Neural progenitor cell (in vitro differentiated cells): Measurements from ENCODE around the gene IST1. TPM values are rescaled to one million over a fixed set of nuclear protein-coding genes. Genes with fewer than 3 reads are reported as not detected.

Experiments used
- DNase-seq: peaks from one replicate; pipeline ENCODE4 v3.0.0-alpha.2; 2016; ENCODE audit warnings: low spot score
- H2AFZ ChIP-seq: fragments of 200-600 bp; sonication (generic); replicated peaks from 2 replicates; pipeline ENCODE4 v1.6.1; 2016; ENCODE audit warnings: antibody characterized with exemption
- H3F3A ChIP-seq: fragments of 200-600 bp; sonication (generic); 2 replicates; pipeline ENCODE4 v1.6.1; 2016; ENCODE audit warnings: antibody characterized with exemption, low read depth
- H3K27ac ChIP-seq: fragments of 200-600 bp; sonication (generic); 2 replicates; pipeline ENCODE4 v1.5.1; 2016; ENCODE audit warnings: mild to moderate bottlenecking
- H3K27me3 ChIP-seq: fragments of 200-600 bp; sonication (generic); 2 replicates; pipeline ENCODE4 v1.6.1; 2016; ENCODE audit warnings: mild to moderate bottlenecking, moderate library complexity
- H3K36me3 ChIP-seq: fragments of 200-600 bp; sonication (generic); 2 replicates; pipeline ENCODE4 v1.5.1; 2016
- H3K4me1 ChIP-seq: fragments of 200-600 bp; sonication (generic); 2 replicates; pipeline ENCODE4 v1.6.1; 2016; ENCODE audit warnings: mixed run types
- H3K4me2 ChIP-seq: fragments of 200-600 bp; sonication (generic); 2 replicates; pipeline ENCODE4 v1.6.1; 2016
- H3K4me3 ChIP-seq: fragments of 200-600 bp; sonication (generic); 2 replicates; pipeline ENCODE4 v1.5.1; 2016
- H3K79me2 ChIP-seq: fragments of 200-600 bp; sonication (generic); 2 replicates; pipeline ENCODE4 v1.6.1; 2016; ENCODE audit warnings: low read depth
- H3K9ac ChIP-seq: fragments of 200-600 bp; sonication (generic); 2 replicates; pipeline ENCODE4 v1.6.1; 2016
- H3K9me3 ChIP-seq: fragments of 200-600 bp; sonication (generic); 2 replicates; pipeline ENCODE4 v1.5.1; 2016; ENCODE audit warnings: low read depth
- H4K20me1 ChIP-seq: fragments of 200-600 bp; sonication (generic); 2 replicates; pipeline ENCODE4 v1.6.1; 2016; ENCODE audit warnings: low read depth
- H3K27ac Mint-ChIP-seq: 3 replicates; pipeline ENCODE4 v1.8.0; 2021; ENCODE audit warnings: mixed read lengths
- H3K27me3 Mint-ChIP-seq: 2 replicates; pipeline ENCODE4 v1.8.0; 2022; ENCODE audit warnings: low read depth, mild to moderate bottlenecking, inconsistent platforms, moderate library complexity, mixed read lengths; ENCODE audit not compliant: insufficient read depth
- H3K36me3 Mint-ChIP-seq: 3 replicates; pipeline ENCODE4 v1.8.0; 2021; ENCODE audit warnings: mixed read lengths
- H3K4me1 Mint-ChIP-seq: 3 replicates; pipeline ENCODE4 v1.8.0; 2021; ENCODE audit warnings: mixed read lengths
- H3K4me3 Mint-ChIP-seq: 3 replicates; pipeline ENCODE4 v1.8.0; 2021; ENCODE audit warnings: mild to moderate bottlenecking, moderate library complexity, mixed read lengths
- H3K9me3 Mint-ChIP-seq: 3 replicates; pipeline ENCODE4 v1.8.0; 2020; ENCODE audit warnings: mixed read lengths
- CTCF ChIP-seq: fragments of 200-600 bp; sonication (generic); IDR thresholded peaks from 2 replicates; pipeline ENCODE4 v1.5.1; 2017; ENCODE audit warnings: antibody characterized with exemption, mild to moderate bottlenecking
- EZH2 ChIP-seq: fragments of 200-600 bp; sonication (generic); IDR thresholded peaks from 2 replicates; pipeline ENCODE4 v1.6.1; 2017; ENCODE audit warnings: antibody characterized with exemption, mild to moderate bottlenecking, moderate library complexity
- EZH2phosphoT487 ChIP-seq: fragments of 200-600 bp; sonication (generic); IDR thresholded peaks from 2 replicates; pipeline ENCODE4 v1.6.1; 2017; ENCODE audit warnings: antibody characterized with exemption
- total RNA-seq: library from RNA; depleted of rRNA; stranded (reverse); fragments of >200 nt; gene quantifications from 2 replicates; pipeline ENCODE4 v1.2.3, GENCODE V29; 2015; ENCODE audit warnings: low replicate concordance

IST1 gene
- total RNA-seq, 1 donor from 2014 or later = 400 TPM

- DNase-seq = no peak
- no peaks in the 10 kb centered on the region for H3K4me1 ChIP-seq
- no peak for TF ChIP-seq EZH2
- no peak for TF ChIP-seq CTCF
- TF ChIP-seq EZH2phosphoT487 = no peak
- Mint-ChIP-seq H3K27ac (no peak overlapping the region), H3K4me1 (no peaks in the 10 kb centered on the region), H3K4me3 (no peak overlapping the region), H3K27me3 (peaks cover 2% of the 10 kb centered on the region), H3K36me3 (no peaks in the 10 kb centered on the region), H3K9me3 (no peaks in the 10 kb centered on the region)
- no peaks in the 10 kb centered on the region for H3K79me2 ChIP-seq
- no peak overlapping the region for H3K9ac ChIP-seq
- H3K4me2 ChIP-seq = no peak overlapping the region
- no peak overlapping the region for H3K27ac ChIP-seq
- no peak overlapping the region for H2AFZ ChIP-seq
- no peaks in the 10 kb centered on the region for H3K36me3 ChIP-seq
- no peaks in the 10 kb centered on the region for H3K27me3 ChIP-seq
- no peaks in the 10 kb centered on the region for H3K9me3 ChIP-seq
- no peak overlapping the region for H3K4me3 ChIP-seq
- no peaks in the 10 kb centered on the region for H4K20me1 ChIP-seq
- H3F3A ChIP-seq = no peaks in the 10 kb centered on the region
Measured at GRCh38 chr16:71965223-71965622, 69.9 kb downstream of the IST1 start.

- Histone ChIP-seq H3K4me3 (no peak overlapping the region), H3K9me3 (no peaks in the 10 kb centered on the region), H3K36me3 (no peaks in the 10 kb centered on the region), H3K4me1 (no peaks in the 10 kb centered on the region), H3F3A (no peaks in the 10 kb centered on the region), H3K79me2 (no peaks in the 10 kb centered on the region), H3K27me3 (no peaks in the 10 kb centered on the region), H3K4me2 (no peak overlapping the region), H3K9ac (no peak overlapping the region), H2AFZ (no peak overlapping the region), H4K20me1 (no peaks in the 10 kb centered on the region), H3K27ac (no peak overlapping the region)
- no peaks in the 10 kb centered on the region for H3K36me3 Mint-ChIP-seq
- H3K27me3 Mint-ChIP-seq = peaks cover 2% of the 10 kb centered on the region
- no peaks in the 10 kb centered on the region for H3K4me1 Mint-ChIP-seq
- no peaks in the 10 kb centered on the region for H3K9me3 Mint-ChIP-seq
- no peak overlapping the region for H3K4me3 Mint-ChIP-seq
- peak overlapping the region; percentile 54 for H3K27ac Mint-ChIP-seq
- no peak for DNase-seq
- no peak for TF ChIP-seq EZH2
- TF ChIP-seq CTCF = no peak
- TF ChIP-seq EZH2phosphoT487 = no peak
Measured at GRCh38 chr16:71966932-71967331, 71.6 kb downstream of the IST1 start.

GRCh38 chr16:71969353-71969752 is 74.0 kb downstream of the IST1 start:
- no peaks in the 10 kb centered on the region for H4K20me1 ChIP-seq
- TF ChIP-seq CTCF = no peak
- TF ChIP-seq EZH2 = no peak
- no peak for TF ChIP-seq EZH2phosphoT487
- no peaks in the 10 kb centered on the region for H3F3A ChIP-seq
- H3K36me3 ChIP-seq = no peaks in the 10 kb centered on the region
- H3K27me3 ChIP-seq = no peaks in the 10 kb centered on the region
- Mint-ChIP-seq H3K27me3 (peaks cover 2% of the 10 kb centered on the region), H3K4me1 (no peaks in the 10 kb centered on the region), H3K4me3 (no peak overlapping the region), H3K36me3 (no peaks in the 10 kb centered on the region), H3K27ac (no peak overlapping the region), H3K9me3 (no peaks in the 10 kb centered on the region)
- no peaks in the 10 kb centered on the region for H3K9me3 ChIP-seq
- no peaks in the 10 kb centered on the region for H3K79me2 ChIP-seq
- H3K27ac ChIP-seq = no peak overlapping the region
- no peak for DNase-seq
- H3K4me2 ChIP-seq = no peak overlapping the region
- H2AFZ ChIP-seq = no peak overlapping the region
- no peak overlapping the region for H3K4me3 ChIP-seq
- H3K4me1 ChIP-seq = no peaks in the 10 kb centered on the region
- H3K9ac ChIP-seq = no peak overlapping the region
